ENCODE results near the gene OLFM2. TPM values are rescaled to one million over a fixed set of nuclear protein-coding genes. Genes with fewer than 3 reads are reported as not detected.

OLFM2 gene
- total RNA-seq, 1 donor from 2014 or later = 11.4 TPM

- Histone ChIP-seq H3K27ac (no peak overlapping the region), H2AFZ (replicated peaks) (peak overlapping the region; percentile 57), H3K9me3 (ENCODE audit: low read depth) (no peaks in the 10 kb centered on the region), H3K4me2 (peak overlapping the region; percentile 99), H3K4me3 (peak overlapping the region; percentile 91), H3K79me2 (ENCODE audit: low read depth) (no peaks in the 10 kb centered on the region), H4K20me1 (ENCODE audit: low read depth) (peaks cover 7% of the 10 kb centered on the region), H3K36me3 (no peaks in the 10 kb centered on the region), H3K9ac (no peak overlapping the region), H3F3A (ENCODE audit: low read depth) (peaks cover 21% of the 10 kb centered on the region), H3K27me3 (peaks cover 33% of the 10 kb centered on the region), H3K4me1 (peaks cover 10% of the 10 kb centered on the region)
- Mint-ChIP-seq H3K27me3 (ENCODE audit: insufficient read depth, low read depth) (peaks cover 26% of the 10 kb centered on the region), H3K9me3 (peaks cover 5% of the 10 kb centered on the region), H3K27ac (no peak overlapping the region), H3K4me1 (peaks cover 27% of the 10 kb centered on the region), H3K4me3 (peak overlapping the region; percentile 82), H3K36me3 (no peaks in the 10 kb centered on the region)
- DNase-seq (ENCODE audit: low spot score) = peak; percentile 53
- TF ChIP-seq, protein P1, sequence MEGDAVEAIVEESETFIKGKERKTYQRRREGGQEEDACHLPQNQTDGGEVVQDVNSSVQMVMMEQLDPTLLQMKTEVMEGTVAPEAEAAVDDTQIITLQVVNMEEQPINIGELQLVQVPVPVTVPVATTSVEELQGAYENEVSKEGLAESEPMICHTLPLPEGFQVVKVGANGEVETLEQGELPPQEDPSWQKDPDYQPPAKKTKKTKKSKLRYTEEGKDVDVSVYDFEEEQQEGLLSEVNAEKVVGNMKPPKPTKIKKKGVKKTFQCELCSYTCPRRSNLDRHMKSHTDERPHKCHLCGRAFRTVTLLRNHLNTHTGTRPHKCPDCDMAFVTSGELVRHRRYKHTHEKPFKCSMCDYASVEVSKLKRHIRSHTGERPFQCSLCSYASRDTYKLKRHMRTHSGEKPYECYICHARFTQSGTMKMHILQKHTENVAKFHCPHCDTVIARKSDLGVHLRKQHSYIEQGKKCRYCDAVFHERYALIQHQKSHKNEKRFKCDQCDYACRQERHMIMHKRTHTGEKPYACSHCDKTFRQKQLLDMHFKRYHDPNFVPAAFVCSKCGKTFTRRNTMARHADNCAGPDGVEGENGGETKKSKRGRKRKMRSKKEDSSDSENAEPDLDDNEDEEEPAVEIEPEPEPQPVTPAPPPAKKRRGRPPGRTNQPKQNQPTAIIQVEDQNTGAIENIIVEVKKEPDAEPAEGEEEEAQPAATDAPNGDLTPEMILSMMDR (IDR thresholded peaks at IDR 0.05) = no peak
- TF ChIP-seq EZH2phosphoT487 (IDR thresholded peaks at IDR 0.05) (no peak), EZH2 (IDR thresholded peaks at IDR 0.05) (no peak)
Observed at GRCh38 chr19:9937001-9937411, 691 bp upstream of the OLFM2 start.

DNA sequence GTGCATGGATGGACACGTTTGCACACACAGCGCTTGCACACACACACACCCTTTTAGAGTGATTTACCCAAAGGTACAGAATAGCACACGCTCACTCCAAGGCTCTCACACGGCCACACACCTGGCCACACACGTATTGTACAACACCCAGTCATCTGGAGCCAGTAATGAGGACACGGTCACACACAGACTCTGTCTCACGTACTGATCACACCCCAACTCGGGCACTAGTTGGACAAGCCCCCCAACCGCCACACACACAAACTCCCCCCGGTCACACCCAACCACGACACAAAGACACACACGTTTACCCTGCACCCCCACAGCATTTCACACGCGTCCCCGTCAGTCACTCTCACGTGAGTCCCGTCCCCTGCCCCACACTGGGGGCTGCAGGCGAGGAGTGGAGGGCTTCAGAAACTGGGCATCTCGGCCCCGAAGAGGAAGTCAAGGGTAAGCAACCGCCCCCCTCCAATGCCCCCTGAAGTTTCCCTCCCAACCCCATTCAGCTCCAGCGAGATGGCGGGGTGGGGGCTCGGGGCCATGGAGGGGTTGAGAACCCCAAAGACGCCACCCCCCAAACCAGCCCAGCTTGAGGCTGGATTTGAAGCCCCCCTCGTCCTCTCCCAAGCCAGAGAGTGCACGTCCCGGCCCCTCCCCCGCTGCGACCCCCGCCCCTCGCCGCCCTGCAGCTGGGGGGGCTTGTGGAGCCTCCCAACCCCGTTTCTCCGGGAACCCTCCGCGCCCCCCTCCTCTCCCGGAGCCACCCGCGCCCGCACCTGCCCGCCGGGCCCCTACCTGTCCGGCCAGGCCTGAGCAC lies 599 bp downstream of the OLFM2 start:
- H3K4me2 ChIP-seq = peak overlapping the region; percentile 99
- no peak overlapping the region for H3K27ac ChIP-seq
- Mint-ChIP-seq H3K36me3 (no peaks in the 10 kb centered on the region), H3K27ac (peak overlapping the region; percentile 61), H3K4me1 (peaks cover 31% of the 10 kb centered on the region), H3K4me3 (peak overlapping the region; percentile 95), H3K27me3 (ENCODE audit: insufficient read depth, low read depth) (peaks cover 23% of the 10 kb centered on the region), H3K9me3 (no peaks in the 10 kb centered on the region)
- peak overlapping the region; percentile 55 for H2AFZ ChIP-seq (replicated peaks)
- no peak overlapping the region for H3K9ac ChIP-seq
- no peaks in the 10 kb centered on the region for H3K79me2 ChIP-seq (ENCODE audit: low read depth)
- H3K27me3 ChIP-seq = peaks cover 33% of the 10 kb centered on the region
- TF ChIP-seq, protein P1 (IDR thresholded peaks at IDR 0.05) = no peak
- TF ChIP-seq EZH2 (IDR thresholded peaks at IDR 0.05) (peak; percentile 26), EZH2phosphoT487 (IDR thresholded peaks at IDR 0.05) (no peak)
- H4K20me1 ChIP-seq (ENCODE audit: low read depth) = peaks cover 7% of the 10 kb centered on the region
- H3K36me3 ChIP-seq = no peaks in the 10 kb centered on the region
- H3K9me3 ChIP-seq (ENCODE audit: low read depth) = no peaks in the 10 kb centered on the region
- DNase-seq (ENCODE audit: low spot score) = peak; percentile 25
- H3K4me3 ChIP-seq = peak overlapping the region; percentile 91
- H3K4me1 ChIP-seq = peaks cover 10% of the 10 kb centered on the region
- H3F3A ChIP-seq (ENCODE audit: low read depth) = peaks cover 21% of the 10 kb centered on the region

- H3K27me3 Mint-ChIP-seq (ENCODE audit: insufficient read depth, low read depth) = peaks cover 19% of the 10 kb centered on the region
- TF ChIP-seq EZH2 (IDR thresholded peaks at IDR 0.05) (no peak), EZH2phosphoT487 (IDR thresholded peaks at IDR 0.05) (no peak)
- TF ChIP-seq, protein P1 (IDR thresholded peaks at IDR 0.05) = peak; percentile 97
Observed at GRCh38 chr19:9934132-9934950, 2.0 kb downstream of the OLFM2 start.

More at GRCh38 chr19:9934132-9934950, 2.0 kb downstream of the OLFM2 start:
- Histone ChIP-seq H3K27me3 (peaks cover 33% of the 10 kb centered on the region), H3K4me2 (peak overlapping the region; percentile 99), H3K36me3 (no peaks in the 10 kb centered on the region), H3K4me1 (peaks cover 10% of the 10 kb centered on the region), H3K9ac (no peak overlapping the region), H2AFZ (replicated peaks) (no peak overlapping the region), H3K27ac (no peak overlapping the region), H3F3A (ENCODE audit: low read depth) (peaks cover 21% of the 10 kb centered on the region), H3K9me3 (ENCODE audit: low read depth) (no peaks in the 10 kb centered on the region), H4K20me1 (ENCODE audit: low read depth) (peaks cover 7% of the 10 kb centered on the region), H3K79me2 (ENCODE audit: low read depth) (no peaks in the 10 kb centered on the region), H3K4me3 (no peak overlapping the region)
- Mint-ChIP-seq H3K36me3 (no peaks in the 10 kb centered on the region), H3K4me3 (peak overlapping the region; percentile 95), H3K27ac (no peak overlapping the region), H3K4me1 (peaks cover 31% of the 10 kb centered on the region), H3K9me3 (no peaks in the 10 kb centered on the region)
- DNase-seq (ENCODE audit: low spot score) = peak; percentile 91

Measured in neural progenitor cell (in vitro differentiated cells).